Measurements from ENCODE around the gene MAN2B1.
"Not testable (repeated sequence)": the region's sequence is repeated elsewhere in the genome, so short reads cannot be mapped to it uniquely, and the experiment has no call there.

Gene MAN2B1

DNA sequence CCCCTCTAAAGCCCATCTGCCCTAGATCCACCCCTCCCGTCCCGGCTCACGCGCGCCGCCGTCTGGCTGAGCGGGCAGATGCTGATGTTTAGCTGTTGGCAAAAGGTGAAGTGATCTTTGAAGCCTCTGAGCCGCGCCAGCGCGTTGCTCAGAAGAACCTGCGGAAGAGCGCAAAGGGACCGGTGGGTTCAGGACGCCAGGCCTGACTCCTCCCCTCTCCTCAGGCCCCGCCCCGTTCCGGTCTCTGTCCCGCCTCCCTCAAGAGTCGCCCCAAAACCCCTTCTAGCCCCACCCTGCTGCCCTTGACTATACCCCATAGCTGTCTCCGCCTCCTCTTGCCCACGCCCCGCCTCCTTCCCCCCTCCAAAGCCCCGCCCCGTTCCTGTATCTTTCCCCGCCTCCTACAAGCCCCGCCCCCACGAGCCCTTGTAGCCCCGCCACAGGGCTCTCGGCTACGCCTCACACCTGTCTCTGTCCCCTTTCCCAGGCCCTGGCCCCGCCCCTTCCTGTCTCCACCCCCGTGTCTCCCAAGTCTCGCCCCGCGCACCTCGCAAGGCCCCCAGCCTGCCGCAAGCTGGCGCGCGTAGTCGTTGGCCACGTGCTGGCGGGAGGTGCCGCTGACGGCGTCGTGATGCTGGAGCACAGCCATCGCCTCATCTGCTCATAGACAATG is 9.5 kb downstream of the MAN2B1 start:
- DNase-seq: no peak

- no peak for DNase-seq
These were observed 11.0 kb downstream of the MAN2B1 start for GRCh38 chr19:12655546-12655945.

DNA sequence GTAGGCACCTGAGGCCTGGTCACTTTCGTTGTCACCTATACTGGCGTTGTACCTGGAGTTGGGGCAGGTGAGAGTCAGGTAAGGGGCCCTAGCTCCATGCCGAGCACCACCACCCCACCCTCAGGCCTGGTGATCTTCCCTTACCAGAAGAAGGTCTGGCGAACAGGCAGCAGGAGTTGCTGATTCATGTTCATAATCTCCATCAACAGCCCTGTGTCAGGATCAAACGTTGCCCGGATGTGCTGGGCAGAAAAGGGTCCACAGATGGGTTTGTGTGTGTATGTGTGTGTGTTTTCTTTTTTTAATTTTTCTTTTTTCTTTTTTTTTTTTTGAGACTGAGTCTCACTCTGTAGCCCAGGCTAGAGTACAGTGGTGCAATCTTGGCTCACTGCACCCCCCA is 14.3 kb downstream of the MAN2B1 start:
- no peak for DNase-seq

GRCh38 chr19:12649941-12650340 is 16.6 kb downstream of the MAN2B1 start:
- no peak for DNase-seq

- no peak for DNase-seq
These were observed 18.5 kb downstream of the MAN2B1 start for GRCh38 chr19:12648088-12648487.

DNA sequence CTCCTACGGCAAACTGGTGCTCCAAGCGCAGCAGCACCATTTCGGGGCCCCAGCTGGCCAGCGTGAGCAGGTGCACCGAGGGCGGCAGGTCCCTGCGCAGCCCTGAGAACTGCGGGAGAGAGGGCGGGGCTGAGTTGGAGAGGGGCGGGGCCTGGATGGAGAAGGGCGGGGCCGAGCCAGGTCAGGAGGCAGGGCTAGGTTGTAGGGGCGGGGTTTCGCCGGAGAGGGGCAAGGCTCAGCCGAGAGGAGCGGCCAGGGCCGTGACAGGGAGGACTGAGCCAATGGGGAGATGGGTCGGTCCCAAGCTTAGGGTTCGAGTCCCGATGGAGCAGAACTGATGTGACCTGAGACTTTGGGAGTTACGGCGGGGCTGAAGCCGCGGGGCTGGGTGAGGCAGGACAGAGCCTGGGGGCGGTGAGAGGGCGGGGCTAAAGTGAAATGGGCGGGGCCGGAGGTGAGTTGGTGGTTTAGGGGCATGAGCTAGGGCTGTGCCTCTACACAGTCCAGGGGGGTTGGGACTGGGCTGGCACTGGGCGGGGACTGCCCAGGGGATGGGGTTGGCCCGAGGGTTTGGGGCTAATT is 19.0 kb downstream of the MAN2B1 start:
- no peak for DNase-seq

- DNase-seq: no peak
These were observed 19.5 kb downstream of the MAN2B1 start for GRCh38 chr19:12647047-12647446.

GRCh38 chr19:12646551-12646950 is 20.0 kb downstream of the MAN2B1 start:
- no peak for DNase-seq

GRCh38 chr19:12643716-12644115 is 22.8 kb downstream of the MAN2B1 start:
- DNase-seq: not testable (repeated sequence)

DNA sequence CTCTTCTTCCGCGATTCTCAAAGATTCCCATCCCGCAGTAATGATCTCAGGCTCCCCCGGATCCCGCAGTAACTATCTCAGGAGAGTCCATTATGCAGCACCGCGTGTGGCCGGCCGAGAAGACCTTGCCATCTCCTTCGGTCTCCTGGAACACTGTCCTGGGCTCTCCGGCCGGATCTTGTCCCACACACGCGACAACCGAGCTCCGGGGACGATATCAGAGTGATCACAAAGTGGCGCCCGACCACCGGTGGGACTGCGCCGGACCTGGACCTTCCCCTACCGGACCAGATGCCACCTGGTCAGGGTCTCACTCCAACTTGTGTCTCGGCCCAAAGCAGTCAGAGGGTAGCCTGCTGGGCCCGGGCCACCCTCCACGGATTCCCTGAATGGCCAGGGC is 24.0 kb downstream of the MAN2B1 start:
- no peak for DNase-seq

DNA sequence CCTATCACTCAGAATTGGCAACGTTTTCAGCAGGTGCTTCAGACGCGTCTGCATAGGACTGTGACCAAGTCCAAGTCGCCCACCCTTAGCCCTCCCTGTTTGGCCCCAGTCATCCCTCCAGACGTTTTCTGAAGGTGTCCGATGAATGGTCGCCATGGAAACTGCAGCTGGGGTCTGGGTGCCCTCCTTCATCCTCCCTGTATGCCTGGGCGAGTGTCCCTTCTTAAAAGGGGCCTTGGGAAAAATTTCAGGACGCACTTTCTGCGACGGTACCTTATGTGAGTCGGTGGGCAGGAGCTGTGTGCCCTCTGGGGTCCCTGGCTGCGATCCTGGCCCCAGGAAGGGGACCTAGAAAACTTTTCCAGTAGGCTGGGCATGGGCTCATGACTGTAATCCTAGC is 25.1 kb downstream of the MAN2B1 start:
- no peak for DNase-seq

DNA sequence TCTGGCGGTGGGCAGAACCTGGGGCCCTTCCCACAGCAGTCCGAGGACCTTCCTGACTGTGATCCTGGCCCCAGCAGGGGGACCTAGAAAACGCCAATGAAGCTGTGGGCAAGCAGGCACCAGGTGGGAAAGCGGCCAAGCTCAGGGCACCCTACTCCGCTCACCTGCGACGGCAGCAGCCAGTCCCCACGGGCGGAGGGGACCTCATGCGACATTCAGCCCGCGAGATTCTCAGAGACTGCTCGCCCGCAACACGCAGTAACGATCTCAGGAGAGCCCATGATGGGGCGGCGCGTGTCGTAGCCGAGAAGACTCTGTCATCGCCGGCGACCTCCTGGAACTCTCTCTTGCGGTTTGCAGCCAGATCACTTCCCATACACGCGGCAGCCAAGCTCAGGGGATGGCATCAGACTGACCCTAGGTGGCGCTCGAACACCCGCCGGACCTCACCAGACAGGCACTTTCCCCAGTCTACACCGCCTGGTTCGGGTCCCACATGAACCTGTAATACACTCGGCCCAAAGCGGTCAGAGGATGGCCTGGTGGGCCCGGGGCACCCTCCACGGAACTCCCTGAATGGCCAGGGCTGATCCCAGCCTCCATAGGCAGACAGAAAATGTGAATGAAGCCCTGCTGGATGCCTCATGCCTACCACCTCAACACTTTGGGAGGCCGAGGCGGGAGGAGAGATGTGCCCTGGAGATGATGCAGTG is 26.5 kb downstream of the MAN2B1 start:
- peak; percentile 86 for DNase-seq

- no peak for DNase-seq
These were observed 27.8 kb downstream of the MAN2B1 start for GRCh38 chr19:12638611-12639182.

GRCh38 chr19:12636631-12637030 is 29.9 kb downstream of the MAN2B1 start:
- DNase-seq: no peak

DNA sequence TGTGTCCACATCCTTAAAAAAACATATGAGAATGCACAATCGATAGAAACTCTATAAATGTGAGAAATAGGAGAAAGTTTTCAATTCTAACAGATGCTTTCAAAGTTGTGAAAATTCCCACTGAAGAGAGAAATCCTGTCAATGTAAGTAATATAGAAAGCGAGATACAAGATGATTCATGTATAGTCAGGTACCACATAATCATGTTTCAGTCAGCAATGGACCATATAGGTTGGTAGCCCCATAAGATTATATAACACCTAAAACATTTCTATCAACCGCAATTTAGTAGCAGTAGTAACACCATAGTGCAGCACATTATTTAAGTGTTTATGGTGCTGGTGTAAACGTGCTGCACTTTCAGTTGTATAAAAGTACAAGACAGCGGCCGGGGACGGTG is 37.3 kb downstream of the MAN2B1 start:
- no peak for DNase-seq

- DNase-seq: no peak
These were observed 38.2 kb downstream of the MAN2B1 start for GRCh38 chr19:12628040-12629022.

- no peak for DNase-seq
These were observed 39.6 kb downstream of the MAN2B1 start for GRCh38 chr19:12626958-12627357.

DNA sequence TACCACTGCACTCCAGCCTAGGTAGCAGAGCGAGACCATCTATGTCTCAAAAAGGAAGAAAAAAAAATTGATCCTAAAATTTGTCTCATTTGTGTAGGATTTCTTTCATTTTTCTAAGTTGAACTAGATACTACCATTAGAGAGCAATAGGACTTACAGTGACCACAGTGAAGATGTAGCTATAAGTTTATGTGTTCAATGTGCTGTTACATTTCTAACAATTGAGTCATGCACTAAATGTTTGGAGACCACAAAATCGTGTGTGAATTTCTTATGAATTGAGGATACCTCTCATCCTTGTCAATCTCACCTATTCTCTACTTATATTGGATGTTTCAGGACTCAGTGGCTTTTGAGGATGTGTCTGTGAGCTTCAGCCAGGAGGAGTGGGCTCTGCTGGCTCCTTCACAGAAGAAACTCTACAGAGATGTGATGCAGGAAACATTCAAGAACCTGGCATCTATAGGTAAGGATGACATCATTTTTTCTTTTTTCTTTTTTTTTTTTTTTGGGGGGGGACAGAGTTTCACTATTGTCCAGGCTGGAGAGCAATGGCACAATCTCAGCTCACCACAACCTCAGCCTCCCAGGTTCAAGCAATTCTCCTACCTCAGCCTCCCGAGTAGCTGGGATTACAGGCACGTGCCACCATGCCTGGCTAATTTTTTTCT is 43.0 kb downstream of the MAN2B1 start:
- DNase-seq: no peak

GRCh38 chr19:12621253-12622024 is 45.1 kb downstream of the MAN2B1 start:
- DNase-seq: not testable (repeated sequence)

DNA sequence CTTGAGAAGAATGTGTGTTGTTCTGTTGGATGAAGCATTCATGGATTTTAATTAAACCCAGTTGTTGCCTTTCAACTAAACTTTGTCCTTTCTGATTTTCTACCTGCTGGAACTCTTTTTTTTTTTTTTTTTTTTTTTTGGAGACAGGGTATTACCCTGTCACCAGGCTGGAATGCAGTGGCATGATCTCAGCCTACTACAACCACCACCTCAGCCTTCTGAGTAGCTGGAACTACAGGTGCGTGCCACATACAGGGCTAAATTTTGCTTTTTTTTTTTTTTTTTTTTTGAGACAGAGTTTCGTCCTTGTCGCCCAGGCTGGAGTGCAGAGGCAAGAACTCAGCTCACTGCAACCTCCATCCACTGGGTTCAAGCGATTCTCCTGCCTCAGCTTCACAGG is 48.9 kb downstream of the MAN2B1 start:
- no peak for DNase-seq

DNA sequence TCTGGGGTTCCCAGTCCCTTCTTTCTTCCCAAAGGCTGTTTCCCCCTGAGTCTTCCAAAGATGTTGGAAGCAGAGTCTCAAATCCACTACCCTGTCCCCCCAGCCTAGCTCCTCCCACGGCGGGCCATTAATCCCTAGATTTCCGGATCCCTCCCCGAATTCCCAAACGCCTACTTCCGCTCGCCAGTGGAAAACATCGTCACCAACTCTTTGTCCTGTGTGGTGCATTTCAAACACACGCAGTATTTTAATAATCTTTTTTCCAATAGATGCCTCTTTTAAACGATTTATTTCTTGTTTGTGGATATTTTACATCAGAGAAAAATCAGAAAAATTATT is 55.2 kb downstream of the MAN2B1 start:
- no peak for DNase-seq

All from stimulated activated naive CD4-positive, alpha-beta T cell treated with Interleukin-2 at 50 U/mL for 16 hours (primary cell).